Activated naive CD8-positive, alpha-beta T cell treated with anti-CD3 and anti-CD28 coated beads, Interleukin-2, amount 10 ng/mL, durations not matched to agents 7 days and 5 days (primary cell): ENCODE data around the gene ZPBP2. TPM values are rescaled to one million over a fixed set of nuclear protein-coding genes. Genes with fewer than 3 reads are reported as not detected.

Experiments used
- ATAC-seq: fragments of 150-1000 bp; cut with Tn5 transposase; one replicate; pipeline ENCODE4 v1.10.0; 2021; ENCODE audit warnings: low read depth, moderate library complexity
- POLR2A ChIA-PET: fragments of 350-600 bp; sonication (Branson Sonifier 250); formaldehyde crosslinking; loops from one replicate; lab custom pipeline; 2021; ENCODE audit warnings: antibody characterized with exemption; lab: Charles Lee
- DNase-seq: peaks from one replicate; pipeline ENCODE4 v3.0.0; 2021
- H3K27ac Mint-ChIP-seq: one replicate; pipeline ENCODE4 v1.8.0; 2022; ENCODE audit warnings: mild to moderate bottlenecking, mixed read lengths
- H3K27me3 Mint-ChIP-seq: one replicate; pipeline ENCODE4 v1.8.0; 2022; ENCODE audit warnings: mild to moderate bottlenecking, moderate library complexity, mixed read lengths
- H3K36me3 Mint-ChIP-seq: one replicate; pipeline ENCODE4 v1.8.0; 2021; ENCODE audit warnings: mild to moderate bottlenecking, mixed read lengths
- H3K4me1 Mint-ChIP-seq: one replicate; pipeline ENCODE4 v1.8.0; 2021; ENCODE audit warnings: mixed read lengths
- H3K4me3 Mint-ChIP-seq: one replicate; pipeline ENCODE4 v1.8.0; 2022; ENCODE audit warnings: mild to moderate bottlenecking, moderate library complexity, mixed read lengths
- H3K9me3 Mint-ChIP-seq: one replicate; pipeline ENCODE4 v1.8.0; 2021; ENCODE audit warnings: mixed read lengths
- total RNA-seq, 2 experiments: library from RNA; stranded (reverse); gene quantifications; one replicate each; pipeline ENCODE4 v1.2.3, GENCODE V29; 2021

ZPBP2 gene
- total RNA-seq, 2 experiments from 2014 or later, result 0.14 TPM; not detected in 1

GRCh38 chr17:39903158-39903884, 35.3 kb downstream of the ZPBP2 start:
- H3K27ac Mint-ChIP-seq, result peak overlapping the region; percentile 84
- H3K9me3 Mint-ChIP-seq, result no peaks in the 10 kb centered on the region
- ATAC-seq (peak; percentile 99), DNase-seq (no peak)
- H3K36me3 Mint-ChIP-seq, result peaks cover 55% of the 10 kb centered on the region
- POLR2A ChIA-PET, result interaction anchor here (1.5 kb wide), 1 partner anchor 23 kb away, joined by 5 read pairs; no protein-coding TSS in a partner anchor
- peaks cover 33% of the 10 kb centered on the region for H3K4me1 Mint-ChIP-seq
- H3K27me3 Mint-ChIP-seq, result no peaks in the 10 kb centered on the region
- peak overlapping the region; percentile 70 for H3K4me3 Mint-ChIP-seq

- POLR2A ChIA-PET, result interaction anchor here (1.7 kb wide), 1 partner anchor 21 kb away, joined by 6 read pairs; no protein-coding TSS in a partner anchor
- H3K36me3 Mint-ChIP-seq, result peaks cover 55% of the 10 kb centered on the region
These were observed 36.9 kb downstream of the ZPBP2 start for GRCh38 chr17:39904990-39905288.

GRCh38 chr17:39908789-39909352, 40.9 kb downstream of the ZPBP2 start:
- Mint-ChIP-seq H3K27me3 (no peaks in the 10 kb centered on the region), H3K4me1 (peaks cover 23% of the 10 kb centered on the region), H3K9me3 (no peaks in the 10 kb centered on the region), H3K36me3 (peaks cover 52% of the 10 kb centered on the region), H3K27ac (no peak overlapping the region), H3K4me3 (no peak overlapping the region)
- POLR2A ChIA-PET, result interaction anchor here (0.8 to 1.0 kb wide), 2 partner anchors 14 to 24 kb away, joined by 3 read pairs; no protein-coding TSS in a partner anchor
- ATAC-seq, result no peak
- no peak for DNase-seq

More at GRCh38 chr17:39904990-39905288, 36.9 kb downstream of the ZPBP2 start:
- Mint-ChIP-seq H3K27me3 (no peaks in the 10 kb centered on the region), H3K9me3 (no peaks in the 10 kb centered on the region), H3K27ac (peak overlapping the region; percentile 15), H3K4me1 (peaks cover 33% of the 10 kb centered on the region), H3K4me3 (no peak overlapping the region)
- DNase-seq, result no peak
- no peak for ATAC-seq

- POLR2A ChIA-PET, result no interaction called here
- H3K27me3 Mint-ChIP-seq, result no peaks in the 10 kb centered on the region
These were observed 46.0 kb downstream of the ZPBP2 start for GRCh38 chr17:39913989-39914388.

DNA sequence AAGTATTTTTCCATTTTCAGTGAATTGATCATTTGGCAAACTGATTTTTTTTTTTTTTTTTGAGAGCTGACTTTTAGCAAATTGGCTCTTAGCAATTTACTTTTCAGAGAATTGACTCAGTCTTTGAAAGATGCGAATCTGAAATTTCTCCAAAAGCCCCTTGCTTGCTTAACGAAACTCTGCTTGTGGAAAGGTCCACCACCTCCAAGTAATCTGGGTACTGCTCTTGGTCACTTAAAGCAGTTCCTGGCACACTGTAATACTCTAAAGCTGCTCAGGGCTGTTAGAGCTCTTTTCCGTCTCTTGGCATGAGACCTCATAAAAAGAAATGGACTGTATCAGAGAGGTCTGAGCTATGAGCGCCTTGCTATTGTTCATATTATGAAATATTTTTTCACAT, 47.6 kb downstream of the ZPBP2 start:
- Mint-ChIP-seq H3K36me3 (peaks cover 61% of the 10 kb centered on the region), H3K4me3 (no peak overlapping the region), H3K27me3 (no peaks in the 10 kb centered on the region), H3K4me1 (peaks cover 35% of the 10 kb centered on the region), H3K27ac (no peak overlapping the region), H3K9me3 (no peaks in the 10 kb centered on the region)
- ATAC-seq (no peak), DNase-seq (no peak)
- POLR2A ChIA-PET, result no interaction called here

More at GRCh38 chr17:39913989-39914388, 46.0 kb downstream of the ZPBP2 start:
- no peak overlapping the region for H3K27ac Mint-ChIP-seq
- H3K4me1 Mint-ChIP-seq, result peaks cover 25% of the 10 kb centered on the region
- ATAC-seq (no peak), DNase-seq (no peak)
- H3K9me3 Mint-ChIP-seq, result no peaks in the 10 kb centered on the region
- H3K36me3 Mint-ChIP-seq, result peaks cover 57% of the 10 kb centered on the region
- H3K4me3 Mint-ChIP-seq, result no peak overlapping the region

DNA sequence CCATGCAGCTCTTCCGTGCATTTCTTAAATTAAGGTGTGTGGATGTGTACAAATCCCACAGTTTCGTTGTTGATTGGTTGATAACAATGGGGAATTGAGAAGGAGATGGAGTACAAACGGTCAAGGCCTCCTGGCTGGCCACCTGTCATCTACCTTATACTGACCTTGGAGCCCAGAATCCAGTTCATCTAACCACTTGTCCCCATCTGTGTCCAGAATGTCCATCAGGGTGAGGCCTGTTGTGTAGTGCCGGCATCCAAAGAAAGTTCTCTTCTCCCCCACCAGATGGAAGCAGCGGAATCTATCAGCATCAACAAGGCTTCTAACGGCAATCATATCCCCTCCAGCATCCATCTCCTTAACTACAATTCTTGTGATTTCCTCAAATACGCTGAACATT, 48.9 kb downstream of the ZPBP2 start:
- H3K36me3 Mint-ChIP-seq, result peaks cover 61% of the 10 kb centered on the region
- peak overlapping the region; percentile 49 for H3K27ac Mint-ChIP-seq
- DNase-seq, result no peak
- no peaks in the 10 kb centered on the region for H3K9me3 Mint-ChIP-seq
- no peak overlapping the region for H3K4me3 Mint-ChIP-seq
- POLR2A ChIA-PET, result no interaction called here
- H3K4me1 Mint-ChIP-seq, result peaks cover 48% of the 10 kb centered on the region
- H3K27me3 Mint-ChIP-seq, result no peaks in the 10 kb centered on the region
- ATAC-seq, result no peak

- ATAC-seq (no peak), DNase-seq (no peak)
- Mint-ChIP-seq H3K27ac (peak overlapping the region; percentile 77), H3K4me3 (peak overlapping the region; percentile 74), H3K9me3 (no peaks in the 10 kb centered on the region), H3K27me3 (no peaks in the 10 kb centered on the region), H3K4me1 (peaks cover 59% of the 10 kb centered on the region), H3K36me3 (peaks cover 62% of the 10 kb centered on the region)
- POLR2A ChIA-PET, result interaction anchor here (1.1 kb wide), 1 partner anchor 8 kb away, joined by 6 read pairs; the partner anchor contains the start of genes LRRC3C and ORMDL3
These were observed 51.2 kb downstream of the ZPBP2 start for GRCh38 chr17:39919087-39919683.

DNA sequence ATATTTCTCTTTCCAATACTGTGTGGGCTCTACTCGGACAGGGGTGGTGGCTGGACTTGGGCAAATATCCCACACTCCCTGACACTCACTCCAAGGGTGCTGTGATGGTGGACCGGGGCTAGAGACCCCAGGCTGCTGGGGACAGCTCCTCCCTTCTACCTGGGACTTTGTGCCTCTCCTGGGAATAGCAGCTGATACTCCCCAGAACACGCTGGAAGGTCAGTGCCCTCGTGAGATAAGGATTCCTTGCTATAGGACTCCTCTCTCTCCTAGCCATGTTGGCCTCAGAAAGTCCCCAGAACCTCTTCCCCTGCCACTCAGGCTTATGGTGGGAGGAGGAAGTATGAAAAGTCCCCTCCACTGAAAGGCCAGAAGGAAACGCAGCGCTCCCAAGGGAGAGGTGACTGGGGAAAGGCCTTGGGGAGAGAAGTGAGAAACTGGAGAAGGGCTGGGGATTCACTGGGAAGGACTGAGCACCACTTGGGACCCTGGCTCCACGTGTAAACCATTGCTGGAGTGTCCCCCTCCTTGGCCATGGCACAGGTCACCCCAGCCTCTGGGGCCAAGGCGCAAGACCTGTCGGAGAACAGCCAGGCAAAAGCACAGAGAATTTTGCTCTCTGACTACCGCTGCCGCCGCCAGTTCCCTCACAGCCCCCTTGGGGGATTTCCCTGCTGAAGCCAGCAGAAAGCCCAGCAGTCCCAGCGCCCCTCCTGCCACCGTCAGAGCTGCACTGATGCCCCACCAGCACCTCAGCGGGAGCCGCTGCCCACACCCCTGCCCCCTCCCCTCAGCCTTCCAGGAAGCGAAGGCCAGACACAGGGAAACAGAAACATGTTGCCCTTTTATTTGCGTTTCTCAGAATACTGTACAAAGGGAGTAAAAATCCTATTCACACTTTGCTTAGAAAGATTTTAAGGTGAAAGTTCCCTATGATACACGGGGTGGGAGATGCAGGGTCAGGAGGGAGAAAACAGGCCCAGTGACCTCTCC, 52.5 kb downstream of the ZPBP2 start:
- ATAC-seq, result peak; percentile 57
- Mint-ChIP-seq H3K27me3 (no peaks in the 10 kb centered on the region), H3K9me3 (no peaks in the 10 kb centered on the region), H3K36me3 (peaks cover 66% of the 10 kb centered on the region), H3K27ac (peak overlapping the region; percentile 94), H3K4me1 (peaks cover 72% of the 10 kb centered on the region), H3K4me3 (peak overlapping the region; percentile 76)
- peak; percentile 63 for DNase-seq
- POLR2A ChIA-PET, result interaction anchor here (0.5 to 0.7 kb wide), 2 partner anchors 39 to 60 kb away, joined by 3 read pairs; no protein-coding TSS in a partner anchor

DNA sequence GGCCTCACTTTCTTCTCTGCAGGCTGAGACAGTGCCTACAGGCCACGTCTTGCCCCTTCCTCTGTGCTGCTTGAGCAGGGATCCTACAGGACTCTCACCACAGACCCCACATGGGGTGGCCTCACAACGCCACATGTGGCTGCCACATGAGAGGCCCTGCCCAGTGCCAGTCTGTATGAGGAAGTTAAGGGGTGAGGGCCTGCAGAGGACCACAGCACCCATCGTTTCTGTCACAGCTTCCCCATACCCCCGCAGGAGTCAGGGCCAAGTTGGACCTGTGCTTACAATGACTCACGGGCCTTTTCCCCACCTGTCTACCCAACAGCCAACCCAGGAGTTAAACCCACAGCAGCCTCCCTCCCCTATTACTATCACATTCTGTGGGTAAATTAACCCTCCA, 53.3 kb downstream of the ZPBP2 start:
- Mint-ChIP-seq H3K27ac (peak overlapping the region; percentile 94), H3K4me3 (peak overlapping the region; percentile 76), H3K27me3 (no peaks in the 10 kb centered on the region), H3K4me1 (peaks cover 72% of the 10 kb centered on the region), H3K36me3 (peaks cover 62% of the 10 kb centered on the region), H3K9me3 (no peaks in the 10 kb centered on the region)
- POLR2A ChIA-PET, result interaction anchor here (0.6 to 1.8 kb wide), 3 partner anchors 19 to 48 kb away, joined by 3 to 7 read pairs (median 4); no protein-coding TSS in a partner anchor
- DNase-seq (peak; percentile 63), ATAC-seq (peak; percentile 31)

- POLR2A ChIA-PET, result interaction anchor here (0.6 to 1.8 kb wide), 5 partner anchors 18 to 120 kb away, joined by 3 to 7 read pairs (median 3); no protein-coding TSS in a partner anchor
- Mint-ChIP-seq H3K4me1 (peaks cover 69% of the 10 kb centered on the region), H3K9me3 (no peaks in the 10 kb centered on the region), H3K27me3 (no peaks in the 10 kb centered on the region), H3K27ac (peak overlapping the region; percentile 94), H3K4me3 (peak overlapping the region; percentile 76), H3K36me3 (peaks cover 56% of the 10 kb centered on the region)
- no peak for ATAC-seq
- no peak for DNase-seq
These were observed 54.0 kb downstream of the ZPBP2 start for GRCh38 chr17:39922006-39922405.

DNA sequence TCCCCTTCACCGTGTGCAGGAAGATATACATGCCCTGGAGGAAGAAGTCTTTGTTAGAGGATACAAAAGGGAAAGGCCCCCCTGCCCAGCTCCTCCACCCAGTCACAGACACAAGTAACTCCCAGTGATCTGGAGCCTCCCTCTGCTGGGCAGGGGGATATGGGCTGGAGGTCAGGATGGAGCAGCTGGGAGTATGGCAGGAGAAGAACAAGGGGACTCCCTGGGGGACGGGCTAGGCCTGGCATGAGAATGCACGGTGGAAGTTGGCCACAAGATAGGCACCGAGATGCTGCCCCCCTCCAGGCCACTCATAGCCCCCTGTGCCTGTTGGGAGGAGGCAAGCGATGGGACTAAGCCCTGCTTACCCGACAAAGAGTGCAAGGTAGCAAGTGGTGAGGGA, 55.2 kb downstream of the ZPBP2 start:
- peak overlapping the region; percentile 94 for H3K27ac Mint-ChIP-seq
- POLR2A ChIA-PET, result interaction anchor here (0.7 to 1.8 kb wide), 2 partner anchors 14 to 17 kb away, joined by 3 to 4 read pairs; no protein-coding TSS in a partner anchor
- no peaks in the 10 kb centered on the region for H3K27me3 Mint-ChIP-seq
- peak overlapping the region; percentile 45 for H3K4me3 Mint-ChIP-seq
- H3K4me1 Mint-ChIP-seq, result peaks cover 65% of the 10 kb centered on the region
- H3K9me3 Mint-ChIP-seq, result no peaks in the 10 kb centered on the region
- peaks cover 47% of the 10 kb centered on the region for H3K36me3 Mint-ChIP-seq
- DNase-seq, result no peak
- ATAC-seq, result no peak
